NOMO-1 treated with dmso at 0.1 percent for 144 hours (cell line): ENCODE results near the gene EPHB4.
"Not testable (repeated sequence)": the region's sequence is repeated elsewhere in the genome, so short reads cannot be mapped to it uniquely, and the experiment has no call there.

ENCODE experiments used
- DNase-seq: peaks from one replicate; lab custom pipeline; 2025; ENCODE audit not compliant: unreplicated experiment; lab: John Stamatoyannopoulos, UW

The EPHB4 gene

DNA sequence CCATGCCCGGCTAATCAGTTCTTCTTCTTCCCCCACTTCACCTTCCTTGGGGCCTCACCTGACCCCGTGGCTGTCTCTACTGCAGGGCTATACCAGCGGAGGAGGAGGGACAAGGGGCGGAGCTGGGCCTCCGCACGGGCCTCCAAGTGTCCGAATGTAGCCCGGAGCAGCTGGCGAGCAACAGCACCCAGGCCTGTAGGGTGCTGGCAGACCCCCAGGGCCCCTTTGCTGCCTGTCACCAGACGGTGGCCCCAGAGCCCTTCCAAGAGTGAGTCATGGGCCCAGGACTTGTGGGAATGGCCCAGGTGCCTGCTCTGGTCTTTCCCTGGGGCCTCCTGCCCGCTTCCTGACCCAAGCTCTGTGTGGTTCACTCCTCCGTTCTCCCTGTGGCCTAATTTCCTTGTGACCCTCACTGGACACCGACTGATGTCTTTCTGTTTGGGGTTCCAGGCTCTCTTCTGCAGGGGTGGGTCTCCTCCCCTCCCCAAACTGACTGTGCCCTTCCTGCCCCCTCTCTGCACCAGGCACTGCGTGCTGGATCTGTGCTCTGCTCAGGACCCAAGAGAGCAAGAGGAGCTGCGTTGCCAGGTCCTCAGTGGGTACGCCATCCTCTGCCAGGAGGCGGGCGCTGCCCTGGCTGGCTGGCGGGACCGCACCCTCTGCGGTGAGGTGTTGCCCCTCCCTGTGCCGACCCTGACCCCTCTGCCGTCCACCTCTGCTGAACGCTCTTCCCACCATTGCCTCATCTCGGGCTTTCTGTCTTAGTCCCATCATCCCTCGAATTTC is 35.2 kb downstream of the EPHB4 start:
- no peak for DNase-seq

DNA sequence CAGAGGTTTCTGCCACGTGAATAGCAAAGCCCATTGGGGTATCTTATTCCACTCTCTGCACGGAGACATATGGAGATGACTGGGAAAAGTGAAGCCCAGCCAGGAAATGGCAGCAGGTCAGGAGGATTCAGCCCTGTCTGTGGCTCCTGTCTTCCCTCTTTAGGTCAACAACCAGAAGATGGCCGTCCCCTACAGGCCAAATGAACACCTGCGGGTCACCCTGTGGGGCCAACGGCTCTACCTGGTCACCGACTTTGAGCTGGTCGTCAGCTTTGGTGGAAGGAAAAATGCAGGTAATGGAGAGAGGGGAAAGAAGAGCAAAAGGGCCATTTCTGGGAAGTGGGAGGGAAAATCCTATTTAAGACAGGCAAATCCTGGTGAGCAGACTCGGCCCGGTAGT is 38.3 kb downstream of the EPHB4 start:
- DNase-seq: no peak

DNA sequence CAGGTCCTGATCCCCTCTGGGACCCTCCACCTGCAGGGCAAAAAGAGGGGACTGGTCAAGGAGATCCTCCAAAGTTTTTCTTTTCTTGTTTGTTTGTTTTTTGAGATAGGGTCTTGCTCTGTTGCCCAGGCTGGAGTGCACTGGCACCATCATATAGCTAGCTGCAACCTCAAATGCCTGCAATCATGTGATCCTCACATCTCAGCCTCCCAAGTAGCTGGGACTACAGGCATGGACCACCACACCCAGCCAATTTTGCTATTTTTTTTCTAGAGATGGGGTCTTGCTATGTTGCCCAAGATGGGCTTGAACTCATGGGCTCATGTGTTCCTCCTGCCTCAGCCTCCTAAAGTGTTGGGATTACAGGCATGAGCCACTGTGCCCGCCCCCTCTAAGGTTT is 41.0 kb downstream of the EPHB4 start:
- DNase-seq: no peak

DNA sequence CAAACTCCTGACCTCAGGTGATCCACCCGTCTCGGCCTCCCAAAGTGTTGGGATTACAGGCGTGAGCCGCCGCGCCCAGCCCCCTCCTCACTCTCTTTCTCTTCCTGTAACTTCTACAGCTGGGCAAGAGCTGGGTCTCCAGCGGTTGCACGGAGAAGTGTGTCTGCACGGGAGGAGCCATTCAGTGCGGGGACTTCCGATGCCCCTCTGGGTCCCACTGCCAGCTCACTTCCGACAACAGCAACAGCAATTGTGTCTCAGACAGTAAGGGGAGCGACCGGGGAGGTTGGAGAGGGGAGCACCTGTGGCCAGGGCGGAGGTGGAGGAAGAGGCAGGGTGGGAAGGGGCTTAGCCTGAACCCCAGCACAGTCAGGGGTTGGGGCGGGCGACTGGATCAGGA is 41.4 kb downstream of the EPHB4 start:
- no peak for DNase-seq

DNA sequence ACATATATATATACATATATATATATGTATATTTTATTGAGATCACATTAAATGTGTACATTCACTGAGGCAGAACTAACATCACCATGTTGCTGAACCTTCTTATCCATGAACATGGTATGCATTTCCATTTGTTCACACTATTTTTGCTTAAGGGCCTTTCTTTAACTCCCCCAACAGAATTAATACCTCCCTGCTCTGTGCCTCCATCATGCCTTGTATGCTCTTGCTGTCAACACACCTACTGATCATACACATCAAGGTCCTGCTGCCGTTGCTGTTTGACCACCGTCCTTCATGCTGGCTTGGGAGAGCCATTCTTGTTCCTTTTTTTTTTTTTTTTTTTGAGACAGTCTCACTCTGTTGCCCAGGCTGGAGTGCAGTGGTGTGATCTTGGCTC is 43.5 kb downstream of the EPHB4 start:
- DNase-seq: no peak

DNA sequence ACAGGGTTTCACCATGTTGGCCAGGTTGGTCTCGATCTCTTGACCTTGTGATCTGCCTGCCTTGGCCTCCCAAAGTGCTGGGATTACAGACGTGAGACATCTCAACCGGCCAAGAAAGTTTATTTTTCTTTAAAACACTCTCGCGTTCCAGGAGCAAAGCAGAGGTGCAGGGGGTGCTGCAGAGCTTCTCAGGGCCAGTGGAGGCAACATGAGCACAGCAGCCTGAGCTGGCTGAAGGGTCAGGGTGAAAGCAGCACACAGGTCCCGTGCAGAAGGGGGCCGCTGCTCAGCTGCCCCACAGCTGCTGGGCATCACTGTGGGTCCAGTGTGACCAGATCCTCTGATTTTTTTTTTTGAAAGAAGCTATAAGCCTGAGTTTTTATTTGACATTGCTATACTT is 46.1 kb downstream of the EPHB4 start:
- no peak for DNase-seq

DNA sequence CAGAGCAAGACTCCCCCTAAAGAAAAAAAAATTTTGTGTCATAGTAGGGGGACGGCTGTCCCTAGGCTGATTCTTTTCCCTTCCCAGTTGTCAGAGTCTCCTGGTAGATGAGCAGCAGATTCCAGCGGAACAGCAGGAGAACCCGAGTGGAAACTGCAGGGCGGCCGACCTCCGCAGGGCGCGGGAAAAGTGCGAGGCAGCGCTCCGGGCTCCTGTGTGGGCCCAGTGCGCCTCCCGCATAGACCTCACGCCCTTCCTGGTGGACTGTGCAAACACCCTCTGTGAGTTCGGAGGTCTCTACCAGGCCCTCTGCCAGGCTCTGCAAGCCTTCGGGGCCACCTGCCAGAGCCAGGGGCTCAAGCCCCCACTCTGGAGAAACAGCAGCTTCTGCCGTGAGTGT is 48.0 kb downstream of the EPHB4 start:
- no peak for DNase-seq

DNA sequence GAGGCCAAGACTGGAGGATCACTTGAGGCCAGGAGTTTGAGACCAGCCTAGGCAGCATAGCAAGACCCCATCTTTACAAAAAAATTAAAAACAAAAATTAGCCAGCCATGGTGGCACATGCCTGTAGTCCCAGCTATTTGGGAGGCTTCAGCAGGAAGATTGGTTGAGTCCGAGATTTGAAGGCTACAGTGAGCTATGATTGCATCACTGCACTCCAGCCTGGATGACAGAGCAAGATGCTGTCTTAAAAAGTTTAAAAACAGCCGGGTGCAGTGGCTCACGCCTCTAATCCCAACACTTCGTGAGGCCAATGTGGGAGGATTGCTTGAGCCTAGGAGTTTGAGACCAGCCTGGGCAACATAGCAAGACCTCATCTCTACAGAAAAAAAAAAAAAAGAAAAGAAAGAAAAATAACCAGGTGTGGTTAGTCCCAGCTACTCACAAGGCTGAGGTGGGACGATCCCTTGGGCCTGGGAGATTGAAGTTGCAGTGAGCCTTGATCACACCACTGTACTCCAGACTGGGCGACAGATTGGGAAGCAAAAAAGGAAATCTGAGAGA is 49.2 kb downstream of the EPHB4 start:
- no peak for DNase-seq

DNA sequence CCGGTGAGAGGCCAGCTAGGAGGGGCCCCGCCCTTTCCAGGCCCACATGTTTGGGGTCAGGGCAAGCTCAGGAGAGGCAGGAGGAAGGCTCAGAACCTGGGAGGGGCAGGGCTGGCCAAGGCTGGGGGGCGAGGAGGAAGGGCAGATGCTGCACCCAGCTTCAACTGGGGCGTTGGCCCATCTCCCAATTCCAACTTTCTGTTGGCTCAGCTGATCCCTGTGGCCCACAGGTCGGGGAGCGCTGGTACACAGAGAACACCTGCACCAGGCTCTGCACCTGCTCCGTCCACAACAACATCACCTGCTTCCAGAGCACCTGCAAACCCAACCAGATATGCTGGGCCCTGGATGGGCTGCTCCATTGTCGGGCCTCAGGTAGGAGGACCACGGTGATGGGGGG is 53.8 kb downstream of the EPHB4 start:
- DNase-seq: no peak

DNA sequence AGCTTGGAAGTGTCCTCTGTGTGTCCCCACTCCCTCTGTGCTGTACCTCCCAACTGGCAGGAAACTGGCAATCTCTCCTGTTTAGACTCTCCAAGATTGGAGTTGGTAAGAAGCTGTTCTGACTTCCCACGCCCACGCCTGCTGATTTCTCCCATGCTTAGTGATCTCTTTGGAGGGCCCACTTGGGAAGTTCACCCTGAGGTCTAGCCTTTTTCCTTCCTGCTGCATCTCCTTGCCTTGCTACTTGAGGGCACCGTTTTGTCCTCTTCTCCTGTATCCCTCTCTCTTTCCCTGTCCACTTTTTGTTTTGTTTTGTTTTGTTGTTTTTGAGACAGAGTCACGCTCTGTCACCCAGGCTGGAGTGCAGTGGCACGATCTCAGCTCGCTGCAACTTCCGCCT is 58.5 kb downstream of the EPHB4 start:
- DNase-seq: no peak

DNA sequence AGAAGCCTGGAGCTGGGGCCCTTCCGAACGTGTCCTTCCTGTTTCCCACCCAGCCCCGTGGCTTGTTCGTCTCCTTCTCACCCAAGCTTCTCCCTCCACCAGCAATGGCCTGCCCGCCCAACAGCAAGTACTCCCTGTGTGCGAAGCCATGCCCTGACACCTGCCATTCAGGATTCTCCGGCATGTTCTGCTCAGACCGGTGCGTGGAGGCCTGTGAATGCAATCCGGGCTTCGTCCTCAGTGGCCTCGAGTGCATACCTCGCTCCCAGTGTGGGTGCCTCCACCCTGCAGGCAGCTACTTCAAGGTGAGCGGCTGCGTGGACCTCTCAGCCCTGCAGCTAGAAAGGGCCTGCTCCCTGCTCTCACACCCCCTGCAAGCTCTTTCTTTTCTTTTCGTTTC is 62.1 kb downstream of the EPHB4 start:
- no peak for DNase-seq

DNA sequence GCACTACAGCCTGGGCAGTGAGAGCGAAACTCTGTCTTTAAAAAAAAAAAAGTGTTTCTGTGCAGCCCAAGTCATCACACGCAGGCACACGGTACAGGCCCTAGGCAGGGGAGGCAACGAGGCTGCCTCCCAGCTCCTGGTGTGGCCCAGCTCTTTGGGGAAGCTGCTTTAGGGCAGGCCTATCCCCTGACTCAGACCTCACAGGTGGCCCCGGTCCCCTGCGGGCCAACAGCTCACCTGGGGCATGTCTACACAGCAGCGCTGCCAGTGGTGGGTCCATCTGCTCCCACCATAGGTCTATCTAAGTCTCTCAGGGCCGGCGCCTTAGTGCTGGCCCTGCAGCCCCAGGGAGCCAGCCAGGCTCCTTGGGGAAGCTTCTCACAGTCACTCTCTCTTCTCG is 62.5 kb downstream of the EPHB4 start:
- DNase-seq: no peak

DNA sequence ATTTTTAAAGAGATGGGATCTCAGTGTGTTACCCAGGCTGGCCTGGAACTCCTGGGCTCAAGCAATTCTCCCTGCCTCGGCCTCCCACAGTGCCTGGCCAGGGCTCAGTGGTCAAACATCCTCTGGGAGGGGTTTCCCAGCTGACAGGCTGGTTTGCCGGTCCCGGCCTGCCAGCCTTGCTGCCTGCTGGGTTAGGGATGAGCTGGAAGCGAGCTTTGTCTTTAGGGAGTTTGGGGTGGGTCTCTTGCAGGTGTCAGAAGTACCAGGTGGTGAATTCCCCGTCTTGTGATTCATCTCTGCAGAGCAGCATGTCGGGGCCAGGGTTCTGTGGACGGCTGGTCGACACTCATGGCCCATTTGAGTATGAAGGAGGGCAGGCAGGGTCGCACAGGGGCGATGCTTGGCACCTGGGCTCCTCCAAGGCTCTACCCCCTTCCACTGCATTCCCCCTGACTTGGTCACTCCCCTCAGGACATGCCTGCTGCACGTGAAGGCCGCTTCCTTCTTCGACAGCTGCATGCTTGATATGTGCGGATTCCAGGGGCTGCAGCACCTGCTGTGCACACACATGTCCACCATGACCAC is 63.7 kb downstream of the EPHB4 start:
- DNase-seq: no peak

DNA sequence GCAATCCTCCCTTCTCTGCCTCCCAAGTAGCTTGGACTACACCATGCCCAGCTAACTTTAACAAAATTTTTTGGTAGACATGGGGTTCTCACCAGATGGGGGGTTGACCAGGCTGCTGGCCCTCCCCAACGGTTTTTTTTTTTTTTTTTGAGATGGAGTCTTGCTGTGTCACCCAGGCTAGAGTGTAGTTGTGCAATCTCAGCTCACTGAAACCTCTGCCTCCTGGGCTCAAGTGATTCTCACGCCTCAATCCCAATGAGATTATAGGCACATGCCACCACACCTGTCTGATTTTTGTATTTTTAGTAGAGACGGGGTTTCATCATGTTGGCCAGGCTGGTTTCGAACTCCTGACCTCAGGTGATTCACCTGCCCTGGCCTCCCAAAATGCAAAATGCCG is 64.5 kb downstream of the EPHB4 start:
- DNase-seq: not testable (repeated sequence)

DNA sequence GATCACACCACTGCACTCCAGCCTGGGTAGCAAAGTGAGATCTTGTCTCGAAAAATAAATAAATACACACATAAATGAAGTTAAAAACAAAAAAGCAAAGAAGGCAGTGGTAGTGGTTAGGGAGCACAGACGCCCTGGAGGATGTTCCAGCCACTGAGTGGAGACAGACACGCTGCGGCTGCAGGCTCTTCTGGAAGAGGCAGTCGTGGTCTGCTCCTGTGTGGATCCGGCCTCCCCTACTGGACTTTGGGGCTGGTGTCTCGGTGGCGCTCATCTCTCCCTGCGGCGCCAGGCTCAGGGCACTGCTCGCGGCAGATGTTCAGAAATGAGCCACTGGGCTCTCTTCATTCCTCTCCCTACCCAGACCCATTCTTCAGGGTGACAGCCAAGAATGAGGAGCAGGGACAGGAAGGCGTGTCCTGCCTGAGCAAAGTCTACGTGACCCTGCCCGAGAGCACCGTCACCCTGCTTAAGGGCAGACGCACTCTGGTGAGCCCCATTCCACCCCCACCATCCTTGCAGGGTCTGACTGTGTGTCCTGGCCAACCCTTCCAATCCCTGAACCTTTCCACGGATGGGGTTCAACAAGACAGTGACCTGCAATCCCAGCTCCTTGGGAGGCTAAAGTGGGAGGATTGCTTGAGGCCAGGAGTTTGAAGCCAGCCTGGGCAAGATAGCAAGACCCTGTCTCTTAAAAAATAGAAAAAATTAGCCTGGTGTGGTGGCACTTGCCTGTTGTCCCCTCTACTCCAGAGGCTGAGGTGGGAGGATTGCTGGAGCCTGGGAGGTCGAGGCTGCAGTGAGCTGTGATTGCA is 67.8 kb downstream of the EPHB4 start:
- DNase-seq: no peak

DNA sequence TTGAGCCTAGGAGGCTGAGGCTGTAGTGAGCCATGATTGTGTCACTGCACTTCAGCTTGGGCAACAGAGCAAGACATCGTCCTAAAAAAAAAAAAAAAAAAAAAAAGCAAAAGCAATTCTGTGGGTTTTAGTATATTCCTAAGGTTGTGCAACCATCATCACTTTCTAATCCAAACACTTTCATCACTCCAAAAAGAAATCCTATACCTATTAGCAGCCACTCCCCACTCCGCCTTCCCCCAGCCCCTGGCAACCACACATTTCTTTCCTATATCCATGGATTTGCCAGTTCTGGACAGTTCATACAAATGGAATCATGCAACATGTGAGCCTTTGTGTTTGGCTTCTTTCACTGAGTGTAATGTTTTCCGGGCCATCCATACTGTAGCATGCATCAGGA is 73.6 kb downstream of the EPHB4 start:
- DNase-seq: no peak

DNA sequence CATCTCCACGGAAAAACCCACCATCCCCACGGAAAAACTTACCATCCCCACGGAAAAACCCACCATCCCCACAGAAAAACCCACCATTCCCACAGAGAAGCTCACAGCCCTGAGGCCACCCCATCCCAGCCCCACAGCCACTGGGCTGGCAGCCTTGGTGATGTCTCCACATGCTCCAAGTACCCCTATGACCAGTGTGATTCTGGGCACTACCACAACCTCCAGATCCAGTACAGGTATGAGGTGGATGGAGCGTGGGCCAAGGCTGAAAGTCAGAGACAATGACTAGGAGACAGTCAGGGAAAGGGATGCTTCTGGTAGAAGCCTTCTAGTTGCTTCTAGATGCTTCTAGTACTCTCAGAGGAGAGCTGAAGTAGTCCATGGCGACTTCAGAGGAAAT is 74.3 kb downstream of the EPHB4 start:
- DNase-seq: no peak
